DOHH2 (cell line): ENCODE data around the gene PTGS1.

Experiments used
- H3F3A ChIP-seq: fragments of 200-600 bp; sonication (generic), shearing (Covaris generic); 2 replicates; pipeline ENCODE4 v1.6.0; 2016; ENCODE audit warnings: antibody characterized with exemption, mild to moderate bottlenecking; ENCODE audit not compliant: control insufficient read depth, insufficient read depth
- H3K27ac ChIP-seq: fragments of 200-600 bp; sonication (generic); 2 replicates; pipeline ENCODE4 v1.5.1; 2014; ENCODE audit warnings: low read depth, mild to moderate bottlenecking, low read length, moderate library complexity
- H3K27me3 ChIP-seq: fragments of 200-600 bp; sonication (generic); 2 replicates; pipeline ENCODE4 v1.6.1; 2014; ENCODE audit warnings: mild to moderate bottlenecking, low read length, mixed read lengths; ENCODE audit not compliant: control insufficient read depth
- H3K36me3 ChIP-seq: fragments of 200-600 bp; sonication (generic); 2 replicates; pipeline ENCODE4 v1.6.1; 2014; ENCODE audit warnings: mild to moderate bottlenecking, low read length, moderate library complexity, mixed read lengths; ENCODE audit not compliant: control insufficient read depth
- H3K4me1 ChIP-seq: fragments of 200-600 bp; sonication (generic); 2 replicates; pipeline ENCODE4 v1.6.1; 2014; ENCODE audit warnings: mild to moderate bottlenecking, low read length, mixed read lengths; ENCODE audit not compliant: control insufficient read depth
- H3K4me2 ChIP-seq: fragments of 200-600 bp; sonication (generic); 2 replicates; pipeline ENCODE4 v1.6.0; 2014; ENCODE audit warnings: mild to moderate bottlenecking, low read length, moderate library complexity
- H3K4me3 ChIP-seq: fragments of 200-600 bp; sonication (generic); 2 replicates; pipeline ENCODE4 v1.5.1; 2014; ENCODE audit warnings: mild to moderate bottlenecking, low read length, mixed read lengths
- H3K79me2 ChIP-seq: fragments of 200-600 bp; sonication (generic); 2 replicates; pipeline ENCODE4 v1.6.1; 2014; ENCODE audit warnings: mild to moderate bottlenecking, low read length, mixed read lengths; ENCODE audit not compliant: control insufficient read depth
- H3K9me2 ChIP-seq: fragments of 200-600 bp; sonication (generic); replicated peaks from 2 replicates; pipeline ENCODE4 v1.6.1; 2014; ENCODE audit warnings: mild to moderate bottlenecking, low read length, mixed read lengths; ENCODE audit not compliant: control insufficient read depth
- H3K9me3 ChIP-seq: fragments of 200-600 bp; sonication (generic); 2 replicates; pipeline ENCODE4 v1.6.1; 2014; ENCODE audit warnings: antibody characterized with exemption, low read length, mixed read lengths; ENCODE audit not compliant: control insufficient read depth, insufficient read depth
- H4K20me1 ChIP-seq: fragments of 200-600 bp; sonication (generic); 2 replicates; pipeline ENCODE4 v1.6.0; 2014; ENCODE audit warnings: low read depth, mild to moderate bottlenecking, antibody characterized with exemption, low read length, moderate library complexity; ENCODE audit not compliant: control insufficient read depth, insufficient read depth
- EZH2phosphoT487 ChIP-seq: fragments of 200-600 bp; sonication (generic); IDR thresholded peaks from 2 replicates; pipeline ENCODE4 v1.6.1; 2017; ENCODE audit warnings: borderline replicate concordance, mild to moderate bottlenecking, antibody characterized with exemption, low read length, moderate library complexity, mixed read lengths
- TF ChIP-seq, protein P1 (sequence below): fragments of 200-600 bp; sonication (generic); IDR thresholded peaks from one replicate; pipeline ENCODE4 v1.5.1; 2014; ENCODE audit warnings: antibody characterized with exemption, mild to moderate bottlenecking, low read depth, low read length; ENCODE audit not compliant: poor library complexity, severe bottlenecking

PTGS1 gene

GRCh38 chr9:122389195-122389594 lies 18.4 kb downstream of the PTGS1 start:
- H3F3A ChIP-seq, result no peaks in the 10 kb centered on the region
- no peak for TF ChIP-seq EZH2phosphoT487
- TF ChIP-seq, protein P1, sequence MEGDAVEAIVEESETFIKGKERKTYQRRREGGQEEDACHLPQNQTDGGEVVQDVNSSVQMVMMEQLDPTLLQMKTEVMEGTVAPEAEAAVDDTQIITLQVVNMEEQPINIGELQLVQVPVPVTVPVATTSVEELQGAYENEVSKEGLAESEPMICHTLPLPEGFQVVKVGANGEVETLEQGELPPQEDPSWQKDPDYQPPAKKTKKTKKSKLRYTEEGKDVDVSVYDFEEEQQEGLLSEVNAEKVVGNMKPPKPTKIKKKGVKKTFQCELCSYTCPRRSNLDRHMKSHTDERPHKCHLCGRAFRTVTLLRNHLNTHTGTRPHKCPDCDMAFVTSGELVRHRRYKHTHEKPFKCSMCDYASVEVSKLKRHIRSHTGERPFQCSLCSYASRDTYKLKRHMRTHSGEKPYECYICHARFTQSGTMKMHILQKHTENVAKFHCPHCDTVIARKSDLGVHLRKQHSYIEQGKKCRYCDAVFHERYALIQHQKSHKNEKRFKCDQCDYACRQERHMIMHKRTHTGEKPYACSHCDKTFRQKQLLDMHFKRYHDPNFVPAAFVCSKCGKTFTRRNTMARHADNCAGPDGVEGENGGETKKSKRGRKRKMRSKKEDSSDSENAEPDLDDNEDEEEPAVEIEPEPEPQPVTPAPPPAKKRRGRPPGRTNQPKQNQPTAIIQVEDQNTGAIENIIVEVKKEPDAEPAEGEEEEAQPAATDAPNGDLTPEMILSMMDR, result no peak
- peak overlapping the region; percentile 63 for H3K27ac ChIP-seq
- no peaks in the 10 kb centered on the region for H3K79me2 ChIP-seq
- H4K20me1 ChIP-seq, result no peaks in the 10 kb centered on the region
- H3K4me3 ChIP-seq, result peak overlapping the region; percentile 76
- H3K9me3 ChIP-seq, result no peaks in the 10 kb centered on the region
- peak overlapping the region; percentile 98 for H3K4me2 ChIP-seq
- no peaks in the 10 kb centered on the region for H3K9me2 ChIP-seq
- no peaks in the 10 kb centered on the region for H3K27me3 ChIP-seq
- H3K4me1 ChIP-seq, result peaks cover 40% of the 10 kb centered on the region
- H3K36me3 ChIP-seq, result no peaks in the 10 kb centered on the region

GRCh38 chr9:122389799-122390481 lies 19.1 kb downstream of the PTGS1 start:
- peak overlapping the region; percentile 76 for H3K4me3 ChIP-seq
- H3K27ac ChIP-seq, result peak overlapping the region; percentile 63
- no peaks in the 10 kb centered on the region for H3F3A ChIP-seq
- no peaks in the 10 kb centered on the region for H3K9me3 ChIP-seq
- H3K9me2 ChIP-seq, result no peaks in the 10 kb centered on the region
- peak overlapping the region; percentile 98 for H3K4me2 ChIP-seq
- no peaks in the 10 kb centered on the region for H4K20me1 ChIP-seq
- no peaks in the 10 kb centered on the region for H3K79me2 ChIP-seq
- H3K27me3 ChIP-seq, result no peaks in the 10 kb centered on the region
- peaks cover 40% of the 10 kb centered on the region for H3K4me1 ChIP-seq
- TF ChIP-seq, protein P1, result no peak
- TF ChIP-seq EZH2phosphoT487, result no peak
- no peaks in the 10 kb centered on the region for H3K36me3 ChIP-seq

GRCh38 chr9:122392284-122392683 lies 21.5 kb downstream of the PTGS1 start:
- Histone ChIP-seq H3F3A (no peaks in the 10 kb centered on the region), H3K4me1 (peaks cover 30% of the 10 kb centered on the region), H3K4me2 (no peak overlapping the region), H3K9me3 (no peaks in the 10 kb centered on the region), H3K36me3 (no peaks in the 10 kb centered on the region), H3K4me3 (no peak overlapping the region), H3K9me2 (no peaks in the 10 kb centered on the region), H4K20me1 (no peaks in the 10 kb centered on the region), H3K79me2 (no peaks in the 10 kb centered on the region), H3K27me3 (no peaks in the 10 kb centered on the region), H3K27ac (no peak overlapping the region)
- no peak for TF ChIP-seq EZH2phosphoT487
- TF ChIP-seq, protein P1, result no peak
